ENCODE measurements around the gene USP10.

Gene USP10

DNA sequence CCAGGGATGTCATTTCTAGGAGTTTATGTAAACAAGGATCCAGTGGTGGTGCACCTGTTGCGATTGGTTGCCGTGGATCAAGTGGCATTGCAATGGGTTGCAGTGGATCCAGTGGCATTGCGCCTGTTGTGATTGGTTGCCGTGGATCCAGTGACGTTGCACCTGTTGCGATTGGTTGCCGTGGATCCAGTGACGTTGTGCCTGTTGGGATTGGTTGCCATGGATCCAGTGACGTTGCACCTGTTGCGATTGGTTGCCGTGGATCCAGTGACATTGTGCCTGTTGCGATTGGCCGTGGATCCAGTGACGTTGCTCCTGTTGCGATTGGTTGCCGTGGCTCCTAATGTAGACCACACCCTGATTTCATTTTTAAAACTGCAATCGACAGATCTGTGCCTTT, 63.8 kb downstream of the USP10 start:
- Histone ChIP-seq H3K9ac (ENCODE audit: low read depth, low read length, poor library complexity, severe bottlenecking) (no peak overlapping the region), H2AFZ (ENCODE audit: low read length) (no peak overlapping the region), H3K9me2 (replicated peaks; ENCODE audit: low read depth, low read length) (no peaks in the 10 kb centered on the region), H4K20me1 (ENCODE audit: insufficient read depth, low read length, poor library complexity, severe bottlenecking) (no peaks in the 10 kb centered on the region), H3K36me3 (ENCODE audit: insufficient read depth, low read length) (peaks cover 76% of the 10 kb centered on the region), H3F3A (ENCODE audit: low read depth) (peaks cover 2% of the 10 kb centered on the region), H3K27me3 (ENCODE audit: insufficient read depth, low read length, poor library complexity, severe bottlenecking) (no peaks in the 10 kb centered on the region), H3K4me3 (ENCODE audit: low read length, poor library complexity, severe bottlenecking) (no peak overlapping the region), H3K79me2 (ENCODE audit: insufficient read depth, low read length) (peaks cover 21% of the 10 kb centered on the region), H3K4me2 (ENCODE audit: low read depth, low read length, poor library complexity, severe bottlenecking) (no peak overlapping the region), H3K4me1 (ENCODE audit: insufficient read depth, low read length, poor library complexity, severe bottlenecking) (peaks cover 24% of the 10 kb centered on the region), H3K9me3 (ENCODE audit: insufficient read depth, low read depth, low read length) (no peaks in the 10 kb centered on the region)
- no peak for TF ChIP-seq EZH2phosphoT487 (IDR thresholded peaks at IDR 0.05; ENCODE audit: borderline replicate concordance)
- TF ChIP-seq, protein P1, sequence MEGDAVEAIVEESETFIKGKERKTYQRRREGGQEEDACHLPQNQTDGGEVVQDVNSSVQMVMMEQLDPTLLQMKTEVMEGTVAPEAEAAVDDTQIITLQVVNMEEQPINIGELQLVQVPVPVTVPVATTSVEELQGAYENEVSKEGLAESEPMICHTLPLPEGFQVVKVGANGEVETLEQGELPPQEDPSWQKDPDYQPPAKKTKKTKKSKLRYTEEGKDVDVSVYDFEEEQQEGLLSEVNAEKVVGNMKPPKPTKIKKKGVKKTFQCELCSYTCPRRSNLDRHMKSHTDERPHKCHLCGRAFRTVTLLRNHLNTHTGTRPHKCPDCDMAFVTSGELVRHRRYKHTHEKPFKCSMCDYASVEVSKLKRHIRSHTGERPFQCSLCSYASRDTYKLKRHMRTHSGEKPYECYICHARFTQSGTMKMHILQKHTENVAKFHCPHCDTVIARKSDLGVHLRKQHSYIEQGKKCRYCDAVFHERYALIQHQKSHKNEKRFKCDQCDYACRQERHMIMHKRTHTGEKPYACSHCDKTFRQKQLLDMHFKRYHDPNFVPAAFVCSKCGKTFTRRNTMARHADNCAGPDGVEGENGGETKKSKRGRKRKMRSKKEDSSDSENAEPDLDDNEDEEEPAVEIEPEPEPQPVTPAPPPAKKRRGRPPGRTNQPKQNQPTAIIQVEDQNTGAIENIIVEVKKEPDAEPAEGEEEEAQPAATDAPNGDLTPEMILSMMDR (conservative IDR thresholded peaks at IDR 0.05; ENCODE audit: low read length) = no peak

DNA sequence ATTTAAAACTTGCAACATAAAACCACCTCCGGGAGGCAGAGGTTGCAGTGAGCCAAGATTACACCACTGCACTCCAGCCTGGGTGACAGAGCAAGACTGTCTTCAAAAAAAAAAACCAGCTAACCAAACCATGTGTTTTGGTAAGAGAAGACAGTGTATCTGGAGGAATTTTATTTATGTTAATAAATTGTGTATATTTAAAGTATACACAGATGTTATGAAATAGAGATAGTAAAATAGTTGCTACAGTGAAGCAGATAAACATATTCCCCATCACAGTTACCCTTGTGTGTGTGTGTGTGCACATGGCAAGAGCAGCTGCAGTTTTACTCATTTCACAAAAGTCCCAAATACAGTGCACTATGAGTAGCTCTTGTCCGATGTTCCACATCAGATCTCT, 65.2 kb downstream of the USP10 start:
- H3F3A ChIP-seq (ENCODE audit: low read depth) = no peaks in the 10 kb centered on the region
- no peak overlapping the region for H3K9ac ChIP-seq (ENCODE audit: low read depth, low read length, poor library complexity, severe bottlenecking)
- no peak overlapping the region for H2AFZ ChIP-seq (ENCODE audit: low read length)
- H3K9me2 ChIP-seq (replicated peaks; ENCODE audit: low read depth, low read length) = no peaks in the 10 kb centered on the region
- H3K27me3 ChIP-seq (ENCODE audit: insufficient read depth, low read length, poor library complexity, severe bottlenecking) = no peaks in the 10 kb centered on the region
- H3K79me2 ChIP-seq (ENCODE audit: insufficient read depth, low read length) = peaks cover 19% of the 10 kb centered on the region
- no peaks in the 10 kb centered on the region for H4K20me1 ChIP-seq (ENCODE audit: insufficient read depth, low read length, poor library complexity, severe bottlenecking)
- H3K4me1 ChIP-seq (ENCODE audit: insufficient read depth, low read length, poor library complexity, severe bottlenecking) = peaks cover 11% of the 10 kb centered on the region
- no peaks in the 10 kb centered on the region for H3K9me3 ChIP-seq (ENCODE audit: insufficient read depth, low read depth, low read length)
- peaks cover 87% of the 10 kb centered on the region for H3K36me3 ChIP-seq (ENCODE audit: insufficient read depth, low read length)
- H3K4me3 ChIP-seq (ENCODE audit: low read length, poor library complexity, severe bottlenecking) = no peak overlapping the region
- no peak overlapping the region for H3K4me2 ChIP-seq (ENCODE audit: low read depth, low read length, poor library complexity, severe bottlenecking)
- TF ChIP-seq EZH2phosphoT487 (IDR thresholded peaks at IDR 0.05; ENCODE audit: borderline replicate concordance) = no peak
- TF ChIP-seq, protein P1 (conservative IDR thresholded peaks at IDR 0.05; ENCODE audit: low read length) = no peak

DNA sequence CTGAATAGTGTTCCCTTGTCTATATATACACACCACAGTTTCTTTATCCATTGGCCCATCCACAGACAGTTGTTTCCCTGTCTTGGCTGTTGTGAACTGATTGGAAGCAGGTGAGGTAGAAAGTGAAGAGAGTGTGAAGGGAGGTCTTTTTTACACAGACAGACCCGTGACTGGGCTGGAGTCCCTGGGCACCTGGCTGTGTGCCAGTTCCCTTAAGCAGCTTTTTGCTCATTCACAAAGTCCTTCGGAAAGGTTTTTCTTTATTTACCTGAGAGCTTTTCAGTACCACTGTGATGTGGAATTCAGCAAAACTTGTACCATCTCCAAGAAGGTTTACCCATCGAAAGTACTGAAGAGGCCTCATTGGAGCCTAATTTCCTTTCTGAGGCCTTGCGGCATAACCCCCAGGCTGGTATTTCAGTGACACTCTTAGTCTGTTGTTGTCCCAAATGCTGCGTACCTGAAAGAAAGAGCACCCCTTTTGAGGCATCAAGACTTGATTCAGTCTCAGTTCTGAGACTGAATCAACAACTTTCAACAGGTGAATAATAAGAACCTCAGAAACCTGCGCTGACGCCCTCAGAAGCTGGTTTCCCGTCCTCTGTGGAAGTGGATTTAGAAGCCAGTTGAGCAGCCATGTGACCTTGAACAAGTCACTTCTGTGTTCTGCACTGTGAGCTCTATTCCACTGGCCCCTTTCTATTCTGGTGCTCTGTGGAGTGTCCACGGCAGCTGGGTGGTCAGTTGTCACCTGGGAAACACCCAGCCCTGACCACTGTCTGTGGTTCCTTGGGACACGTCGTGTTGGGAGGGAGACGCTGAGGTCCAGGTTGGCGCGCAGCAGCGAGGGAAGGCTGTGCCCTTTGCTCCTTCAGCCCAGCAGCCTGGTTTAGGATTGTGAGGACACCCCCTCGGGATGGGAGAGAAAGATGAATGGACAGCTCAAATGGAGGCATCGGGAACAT, 66.1 kb downstream of the USP10 start:
- TF ChIP-seq, protein P1 (conservative IDR thresholded peaks at IDR 0.05; ENCODE audit: low read length) = no peak
- no peak for TF ChIP-seq EZH2phosphoT487 (IDR thresholded peaks at IDR 0.05; ENCODE audit: borderline replicate concordance)
- Histone ChIP-seq H3K9me3 (ENCODE audit: insufficient read depth, low read depth, low read length) (no peaks in the 10 kb centered on the region), H3K4me3 (ENCODE audit: low read length, poor library complexity, severe bottlenecking) (no peak overlapping the region), H3K36me3 (ENCODE audit: insufficient read depth, low read length) (peaks cover 83% of the 10 kb centered on the region), H3K27me3 (ENCODE audit: insufficient read depth, low read length, poor library complexity, severe bottlenecking) (no peaks in the 10 kb centered on the region), H3K4me1 (ENCODE audit: insufficient read depth, low read length, poor library complexity, severe bottlenecking) (peaks cover 3% of the 10 kb centered on the region), H3K4me2 (ENCODE audit: low read depth, low read length, poor library complexity, severe bottlenecking) (no peak overlapping the region), H3K9ac (ENCODE audit: low read depth, low read length, poor library complexity, severe bottlenecking) (no peak overlapping the region), H4K20me1 (ENCODE audit: insufficient read depth, low read length, poor library complexity, severe bottlenecking) (peaks cover under 1% of the 10 kb centered on the region), H2AFZ (ENCODE audit: low read length) (no peak overlapping the region), H3F3A (ENCODE audit: low read depth) (no peaks in the 10 kb centered on the region), H3K79me2 (ENCODE audit: insufficient read depth, low read length) (peaks cover 11% of the 10 kb centered on the region; the same call in 1 of the 2 replicates), H3K9me2 (replicated peaks; ENCODE audit: low read depth, low read length) (no peaks in the 10 kb centered on the region)

Data from Loucy (cell line).